Measurements from ENCODE around the gene SEPTIN1.

Gene SEPTIN1, protein sequence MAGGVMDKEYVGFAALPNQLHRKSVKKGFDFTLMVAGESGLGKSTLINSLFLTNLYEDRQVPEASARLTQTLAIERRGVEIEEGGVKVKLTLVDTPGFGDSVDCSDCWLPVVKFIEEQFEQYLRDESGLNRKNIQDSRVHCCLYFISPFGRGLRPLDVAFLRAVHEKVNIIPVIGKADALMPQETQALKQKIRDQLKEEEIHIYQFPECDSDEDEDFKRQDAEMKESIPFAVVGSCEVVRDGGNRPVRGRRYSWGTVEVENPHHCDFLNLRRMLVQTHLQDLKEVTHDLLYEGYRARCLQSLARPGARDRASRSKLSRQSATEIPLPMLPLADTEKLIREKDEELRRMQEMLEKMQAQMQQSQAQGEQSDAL

DNA sequence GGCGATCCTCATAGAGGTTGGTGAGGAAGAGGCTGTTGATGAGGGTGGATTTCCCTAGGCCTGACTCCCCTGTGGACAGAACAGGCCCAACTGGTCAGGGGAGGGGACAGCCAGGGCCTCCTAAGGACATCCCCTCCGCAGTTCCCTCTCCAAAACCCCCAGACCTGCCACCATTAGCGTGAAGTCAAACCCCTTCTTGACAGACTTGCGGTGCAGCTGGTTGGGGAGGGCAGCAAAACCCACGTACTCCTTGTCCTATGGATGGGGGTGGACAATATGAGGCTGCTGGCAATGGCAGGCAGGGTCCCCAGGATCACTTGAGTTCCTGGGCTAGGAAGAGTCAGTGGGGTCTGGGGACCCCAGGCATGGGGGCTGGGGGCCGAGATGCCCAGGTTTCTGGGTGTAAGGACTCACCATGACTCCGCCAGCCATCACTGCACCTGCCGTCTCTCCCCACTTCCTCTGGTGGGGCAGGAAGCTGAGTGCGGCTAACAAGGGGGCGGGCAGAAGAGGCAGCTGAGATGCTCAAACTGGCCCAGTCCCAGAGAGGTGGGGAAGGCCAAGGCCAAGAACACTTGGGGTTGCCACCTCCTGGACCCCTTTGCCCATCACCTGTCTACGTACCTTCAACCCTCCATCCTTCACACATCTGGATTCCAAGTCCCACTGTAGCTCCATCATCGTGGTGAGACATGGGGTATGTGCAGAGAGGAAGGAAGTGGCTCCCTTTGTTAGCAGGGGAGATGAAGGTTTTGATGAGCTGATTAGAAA, at the start of gene SEPTIN1:
TSS of gene SEPTIN1 (minus strand) at position 451 of the 771 bp plus-strand sequence. CDS start at position 432, 19 bp downstream.
- Histone ChIP-seq H3K4me3 (no peak within 1 kb of the TSS), H3K27me3 (ENCODE audit: low read depth) (no peaks in the 10 kb centered on the region), H3K36me3 (replicated peaks) (no peaks in the 10 kb centered on the region), H3K4me1 (peaks cover 7% of the 10 kb centered on the region), H3K9me3 (no peaks in the 10 kb centered on the region)
- DNase-seq (ENCODE audit: low spot score in 2 of 2): no peak
- in situ Hi-C loops (cut with MboI; ENCODE audit: low sequenced_read_pairs): loop anchor here (25.0 kb wide), 2 partner anchors 295 to 530 kb away; partner anchors contain the start of genes FBXL19, PPP4C, TBX6 and YPEL3

DNA sequence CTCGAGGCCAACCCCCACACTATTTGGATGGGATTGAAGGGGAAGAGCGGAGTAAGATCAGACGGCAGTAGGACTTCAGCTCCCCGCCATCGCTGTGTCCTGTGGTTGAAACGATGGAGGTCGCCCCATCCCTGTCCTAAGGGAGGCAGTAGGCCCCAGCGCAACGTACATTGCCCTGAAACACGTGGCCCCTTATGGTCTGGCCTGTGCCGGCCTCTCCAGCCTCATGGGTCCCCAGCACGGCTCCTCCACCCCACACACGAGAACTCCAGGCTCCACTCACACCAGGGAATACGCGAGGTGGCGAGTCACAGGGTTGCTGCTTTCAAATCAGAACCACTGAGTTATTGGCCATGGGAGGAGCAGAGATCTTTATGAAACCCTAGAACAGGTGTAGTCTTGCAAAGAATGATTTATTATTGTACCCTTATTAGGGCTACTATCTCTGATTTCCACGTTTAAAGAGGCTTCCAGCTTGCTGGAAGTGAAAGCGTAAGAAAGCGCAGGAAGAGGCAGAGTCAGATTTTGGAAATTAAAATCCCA, 48.1 kb upstream of the SEPTIN1 start:
- Histone ChIP-seq H3K36me3 (replicated peaks) (peaks cover 21% of the 10 kb centered on the region), H3K27me3 (ENCODE audit: low read depth) (no peaks in the 10 kb centered on the region), H3K9me3 (no peaks in the 10 kb centered on the region), H3K4me3 (peak overlapping the region; percentile 77; the same call in 1 of the 2 replicates), H3K4me1 (peaks cover 5% of the 10 kb centered on the region)
- in situ Hi-C loops (cut with MboI; ENCODE audit: low sequenced_read_pairs): loop anchor here (10.0 kb wide), 4 partner anchors 54 to 264 kb away; partner anchors contain the start of genes SRCAP, ZNF688 and ZNF768
- no peak for DNase-seq (ENCODE audit: low spot score in 2 of 2)

DNA sequence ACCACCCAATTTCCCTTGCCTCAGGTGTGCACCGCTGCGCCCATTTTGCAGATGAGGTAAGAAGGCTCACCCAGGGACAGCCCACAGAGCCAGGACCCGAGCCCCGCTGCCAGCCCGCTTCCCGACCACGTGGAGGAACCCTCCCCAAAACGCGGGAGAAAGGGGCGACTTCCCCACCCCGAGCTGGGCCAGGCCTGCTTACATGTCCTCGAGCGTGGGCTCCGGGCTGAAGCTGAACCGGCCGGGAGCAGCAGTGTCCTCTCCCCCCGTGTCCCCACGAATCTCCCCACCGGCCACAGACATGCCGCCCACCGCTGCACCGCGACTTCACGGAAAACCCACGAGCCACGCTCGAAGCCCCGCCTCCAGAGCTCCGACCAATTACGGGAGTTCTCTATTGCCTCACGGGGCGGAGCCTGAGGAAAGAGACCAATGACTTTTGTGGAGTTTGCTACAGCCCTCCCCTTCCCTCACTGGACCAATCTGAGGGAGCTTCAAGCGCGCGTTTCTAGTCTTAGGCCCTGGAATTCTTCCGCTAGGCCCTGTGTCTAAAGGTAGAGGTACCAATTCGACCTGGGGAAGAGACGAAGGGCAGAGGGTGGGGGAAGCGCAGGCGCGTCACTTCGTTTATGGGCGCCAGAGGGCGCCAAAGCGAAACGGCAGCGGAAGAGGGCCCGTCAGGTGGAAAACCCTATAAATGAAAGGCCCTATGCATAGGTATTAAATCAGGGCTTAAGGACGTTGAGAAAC, 47.5 kb upstream of the SEPTIN1 start, which contains the start of gene DCTPP1:
TSS of gene DCTPP1 (minus strand) at position 353 of the 750 bp plus-strand sequence. CDS start at position 303, 50 bp downstream.
- peaks cover 27% of the 10 kb centered on the region for H3K36me3 ChIP-seq (replicated peaks)
- H3K4me3 ChIP-seq: peak within 1 kb of the TSS; percentile 77
- H3K9me3 ChIP-seq: no peaks in the 10 kb centered on the region
- H3K27me3 ChIP-seq (ENCODE audit: low read depth): no peaks in the 10 kb centered on the region
- in situ Hi-C loops (cut with MboI; ENCODE audit: low sequenced_read_pairs): loop anchor here (10.0 kb wide), 4 partner anchors 55 to 265 kb away; partner anchors contain the start of genes SRCAP, ZNF688 and ZNF768
- peak; percentile 99 to 100 for DNase-seq (ENCODE audit: low spot score in 2 of 2)
- H3K4me1 ChIP-seq: peaks cover 5% of the 10 kb centered on the region

DNA sequence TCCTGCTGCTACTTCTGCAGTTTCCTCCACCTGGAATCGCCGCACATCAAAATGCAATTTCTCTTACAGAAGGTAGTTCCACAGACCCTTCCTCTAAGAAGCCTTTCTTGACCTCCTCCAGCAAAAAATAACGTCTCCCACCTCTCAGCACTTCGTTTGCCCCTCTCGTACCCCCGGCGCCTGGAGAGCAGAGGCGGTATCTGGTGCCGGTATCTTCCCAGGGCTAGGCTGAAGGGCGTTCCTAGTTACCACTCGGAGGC, 47.0 kb upstream of the SEPTIN1 start:
- in situ Hi-C loops (cut with MboI; ENCODE audit: low sequenced_read_pairs): no loop called here
- Histone ChIP-seq H3K27me3 (ENCODE audit: low read depth) (no peaks in the 10 kb centered on the region), H3K4me3 (peak overlapping the region; percentile 77), H3K36me3 (replicated peaks) (peaks cover 32% of the 10 kb centered on the region), H3K9me3 (no peaks in the 10 kb centered on the region), H3K4me1 (peaks cover 5% of the 10 kb centered on the region)
- no peak for DNase-seq (ENCODE audit: low spot score in 2 of 2)

DNA sequence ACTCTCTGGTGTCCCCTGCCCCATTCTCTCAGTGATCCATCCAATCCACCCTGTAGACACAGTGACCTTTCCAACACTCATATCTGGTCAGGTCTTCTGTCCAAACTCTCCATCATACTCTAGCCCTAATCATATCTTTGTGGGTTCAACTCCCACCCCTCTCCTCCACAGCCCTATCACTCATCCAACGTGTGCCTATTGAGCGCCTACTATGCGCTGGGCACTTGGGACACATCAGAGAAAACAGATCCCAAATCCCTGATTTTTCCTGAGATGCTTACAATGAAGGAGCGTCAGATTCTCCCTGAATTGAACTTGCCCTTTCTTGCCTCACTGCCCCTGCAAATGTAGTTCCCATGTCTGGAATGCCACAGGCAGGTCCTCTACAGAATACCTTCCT, 45.7 kb upstream of the SEPTIN1 start:
- in situ Hi-C loops (cut with MboI; ENCODE audit: low sequenced_read_pairs): no loop called here
- H3K9me3 ChIP-seq: no peaks in the 10 kb centered on the region

DNA sequence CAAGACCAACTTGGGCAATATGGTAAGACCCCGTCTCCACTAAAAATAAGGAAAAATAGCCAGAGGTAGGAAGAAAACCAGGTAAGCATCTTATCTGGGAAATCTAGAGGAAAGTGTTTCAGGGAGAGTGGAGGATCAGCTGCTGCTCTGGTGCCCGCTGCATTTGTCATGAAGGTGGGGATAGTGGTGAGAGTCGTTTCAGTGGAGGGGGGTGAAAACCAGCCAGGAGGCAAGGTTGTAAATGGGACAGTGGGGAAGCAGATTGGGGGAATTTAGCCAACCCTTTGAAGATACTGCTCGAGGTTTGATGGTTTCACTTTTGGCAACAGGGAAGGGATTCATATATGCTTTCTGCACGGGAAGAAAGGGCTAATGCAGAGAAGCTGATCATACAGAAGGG, 38.6 kb upstream of the SEPTIN1 start:
- peaks cover 64% of the 10 kb centered on the region for H3K36me3 ChIP-seq (replicated peaks)
- H3K4me3 ChIP-seq: no peak overlapping the region
- H3K4me1 ChIP-seq: peaks cover 13% of the 10 kb centered on the region
- in situ Hi-C loops (cut with MboI; ENCODE audit: low sequenced_read_pairs): no loop called here
- DNase-seq (ENCODE audit: low spot score in 2 of 2): no peak
- no peaks in the 10 kb centered on the region for H3K9me3 ChIP-seq
- no peaks in the 10 kb centered on the region for H3K27me3 ChIP-seq (ENCODE audit: low read depth)

More for the DNA sequence above, 45.7 kb upstream of the SEPTIN1 start:
- Histone ChIP-seq H3K4me1 (peaks cover 5% of the 10 kb centered on the region), H3K27me3 (ENCODE audit: low read depth) (no peaks in the 10 kb centered on the region), H3K4me3 (no peak overlapping the region), H3K36me3 (replicated peaks) (peaks cover 45% of the 10 kb centered on the region)
- DNase-seq (ENCODE audit: low spot score in 2 of 2): no peak

DNA sequence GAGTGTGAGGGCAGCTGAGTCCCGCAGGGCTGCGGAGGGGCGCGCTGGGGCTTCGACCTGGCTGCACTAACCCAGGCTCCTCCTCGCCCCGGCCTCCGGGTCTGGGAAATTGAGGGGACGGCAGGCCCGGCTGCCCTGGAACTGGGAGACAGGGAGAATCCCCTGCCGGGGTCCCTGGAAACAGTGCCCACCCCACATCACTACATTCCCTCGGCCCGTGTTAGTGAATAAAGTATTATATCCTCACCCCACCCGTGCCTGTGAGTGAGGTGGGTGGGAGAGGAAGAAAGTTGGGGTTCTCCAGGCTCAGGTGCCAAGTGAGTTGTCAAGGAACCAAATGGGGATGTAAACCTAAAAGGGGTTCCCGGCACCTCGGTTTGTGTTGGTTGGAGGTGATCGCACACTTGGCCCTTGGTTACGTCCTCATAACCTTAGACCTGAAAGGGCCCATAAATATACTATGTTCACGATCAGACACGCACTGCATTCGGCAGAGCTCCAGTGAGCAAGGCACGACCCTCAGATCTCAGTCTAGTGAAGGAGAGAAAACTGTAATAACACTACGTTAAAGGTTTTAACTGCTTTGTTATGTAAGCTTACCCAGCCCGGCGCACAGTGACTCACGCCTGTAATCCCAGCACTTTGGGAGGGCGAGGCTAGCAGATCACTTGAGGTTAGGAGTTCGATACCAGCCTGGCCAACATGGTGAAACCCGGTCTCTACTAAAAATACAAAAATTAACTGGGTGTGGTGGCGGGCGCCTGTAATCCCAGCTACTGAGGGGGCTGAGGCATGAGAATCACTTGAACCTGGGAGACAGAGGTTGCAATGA, 36.2 kb upstream of the SEPTIN1 start:
- Histone ChIP-seq H3K27me3 (ENCODE audit: low read depth) (no peaks in the 10 kb centered on the region), H3K36me3 (replicated peaks) (peaks cover 47% of the 10 kb centered on the region), H3K9me3 (no peaks in the 10 kb centered on the region), H3K4me3 (peak overlapping the region; percentile 38), H3K4me1 (peaks cover 13% of the 10 kb centered on the region)
- in situ Hi-C loops (cut with MboI; ENCODE audit: low sequenced_read_pairs): no loop called here
- DNase-seq (ENCODE audit: low spot score in 2 of 2): peak in 1 of 2 experiments; percentile 56

DNA sequence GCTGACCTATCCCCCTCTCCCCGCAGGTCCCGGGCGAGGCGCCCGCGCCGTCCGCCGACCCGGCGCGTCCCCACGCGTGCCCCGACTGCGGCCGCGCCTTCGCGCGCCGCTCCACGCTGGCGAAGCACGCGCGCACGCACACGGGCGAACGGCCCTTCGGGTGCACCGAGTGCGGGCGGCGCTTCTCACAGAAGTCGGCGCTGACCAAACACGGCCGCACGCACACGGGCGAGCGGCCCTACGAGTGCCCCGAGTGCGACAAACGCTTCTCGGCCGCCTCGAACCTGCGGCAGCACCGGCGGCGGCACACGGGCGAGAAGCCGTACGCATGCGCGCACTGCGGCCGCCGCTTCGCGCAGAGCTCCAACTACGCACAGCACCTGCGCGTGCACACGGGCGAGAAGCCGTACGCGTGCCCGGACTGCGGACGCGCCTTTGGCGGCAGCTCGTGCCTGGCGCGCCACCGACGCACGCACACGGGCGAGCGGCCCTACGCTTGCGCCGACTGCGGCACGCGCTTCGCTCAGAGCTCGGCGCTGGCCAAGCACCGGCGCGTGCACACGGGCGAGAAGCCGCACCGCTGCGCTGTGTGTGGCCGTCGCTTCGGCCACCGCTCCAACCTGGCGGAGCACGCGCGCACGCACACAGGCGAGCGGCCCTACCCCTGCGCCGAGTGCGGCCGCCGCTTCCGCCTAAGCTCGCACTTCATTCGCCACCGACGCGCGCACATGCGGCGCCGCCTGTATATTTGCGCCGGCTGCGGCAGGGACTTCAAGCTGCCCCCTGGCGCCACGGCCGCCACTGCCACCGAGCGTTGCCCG, 35.4 kb upstream of the SEPTIN1 start:
- Histone ChIP-seq H3K27me3 (ENCODE audit: low read depth) (no peaks in the 10 kb centered on the region), H3K36me3 (replicated peaks) (peaks cover 47% of the 10 kb centered on the region)

DNA sequence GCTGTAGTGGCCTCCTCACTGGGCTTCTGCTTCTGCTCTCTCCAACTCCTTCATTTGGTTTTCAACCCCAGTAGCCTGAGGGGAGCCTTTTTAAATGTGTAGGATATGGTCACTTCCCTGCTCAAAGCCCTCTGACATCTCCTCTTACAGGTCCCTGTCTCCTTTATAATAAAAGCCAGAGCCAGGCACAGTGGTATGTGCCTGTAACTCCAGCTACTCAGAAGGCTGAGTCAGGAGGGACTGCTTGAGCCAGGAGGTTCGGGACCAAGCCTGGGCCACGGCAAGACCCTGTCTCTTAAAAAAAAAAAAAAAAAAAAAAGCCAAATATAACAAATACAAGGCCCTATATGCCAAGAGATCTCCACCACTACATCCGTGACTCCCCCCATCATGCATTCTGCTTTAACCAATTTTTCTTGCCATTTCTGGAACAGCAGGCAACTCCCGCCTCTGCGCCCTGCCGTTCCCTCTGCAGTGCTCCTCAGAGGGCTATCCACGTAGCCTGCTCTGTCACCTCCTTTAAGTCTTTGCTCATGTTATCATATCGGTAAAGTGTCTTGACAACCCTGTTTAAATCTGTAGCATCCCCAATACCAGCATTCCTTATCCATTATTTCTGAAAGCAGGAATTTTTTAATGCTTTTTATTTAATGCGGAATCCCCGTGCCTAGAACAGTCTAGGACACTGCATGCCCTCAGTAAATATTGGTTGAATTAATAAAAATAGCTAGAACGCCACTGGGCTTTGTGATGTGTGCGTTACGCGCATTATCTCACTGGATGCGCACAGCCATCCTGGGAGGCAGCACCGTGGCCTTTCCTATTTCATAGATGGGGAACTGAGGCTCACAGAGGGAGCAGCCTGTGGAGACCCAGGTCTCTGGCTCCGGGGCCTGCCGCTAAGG, 34.5 kb upstream of the SEPTIN1 start:
- peak in 1 of 2 experiments; percentile 30 for DNase-seq (ENCODE audit: low spot score in 2 of 2)
- H3K4me3 ChIP-seq: peak overlapping the region; percentile 38
- in situ Hi-C loops (cut with MboI; ENCODE audit: low sequenced_read_pairs): no loop called here
- no peaks in the 10 kb centered on the region for H3K27me3 ChIP-seq (ENCODE audit: low read depth)
- no peaks in the 10 kb centered on the region for H3K9me3 ChIP-seq
- H3K36me3 ChIP-seq (replicated peaks): peaks cover 43% of the 10 kb centered on the region
- H3K4me1 ChIP-seq: peaks cover 13% of the 10 kb centered on the region

More for the DNA sequence above, 35.4 kb upstream of the SEPTIN1 start:
- H3K4me3 ChIP-seq: peak overlapping the region; percentile 38
- no peaks in the 10 kb centered on the region for H3K9me3 ChIP-seq
- in situ Hi-C loops (cut with MboI; ENCODE audit: low sequenced_read_pairs): no loop called here
- DNase-seq (ENCODE audit: low spot score in 2 of 2): peak; percentile 90 to 91
- H3K4me1 ChIP-seq: peaks cover 13% of the 10 kb centered on the region

DNA sequence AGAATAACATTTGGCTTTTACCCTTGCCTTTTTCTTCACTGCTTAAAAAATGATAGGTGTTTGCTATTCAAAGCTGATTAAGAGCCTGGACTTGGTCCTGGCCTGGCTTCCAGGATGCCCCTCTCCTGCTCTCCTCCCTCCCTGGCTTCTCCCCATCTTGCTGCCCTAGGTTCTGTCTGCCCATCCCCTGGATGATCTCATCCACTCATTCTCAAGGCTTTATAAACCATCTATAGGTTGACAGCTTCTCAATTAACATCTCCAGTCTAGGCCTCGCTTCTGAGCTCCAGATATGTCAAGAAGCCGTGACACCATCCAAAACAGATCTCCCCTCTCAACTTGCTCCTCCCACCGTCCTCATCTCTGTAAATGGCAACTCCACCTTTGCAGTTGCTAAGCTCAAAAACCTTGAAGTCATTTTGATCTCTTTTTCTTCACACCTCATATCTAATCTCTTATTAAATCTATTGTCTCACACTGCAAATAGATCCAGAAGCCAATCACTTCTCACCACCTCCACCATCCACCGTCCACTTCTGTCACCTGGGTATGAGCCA, 33.8 kb upstream of the SEPTIN1 start:
- Histone ChIP-seq H3K27me3 (ENCODE audit: low read depth) (no peaks in the 10 kb centered on the region), H3K4me1 (peaks cover 13% of the 10 kb centered on the region), H3K36me3 (replicated peaks) (peaks cover 45% of the 10 kb centered on the region), H3K4me3 (no peak overlapping the region), H3K9me3 (no peaks in the 10 kb centered on the region)
- DNase-seq (ENCODE audit: low spot score in 2 of 2): no peak
- in situ Hi-C loops (cut with MboI; ENCODE audit: low sequenced_read_pairs): no loop called here

DNA sequence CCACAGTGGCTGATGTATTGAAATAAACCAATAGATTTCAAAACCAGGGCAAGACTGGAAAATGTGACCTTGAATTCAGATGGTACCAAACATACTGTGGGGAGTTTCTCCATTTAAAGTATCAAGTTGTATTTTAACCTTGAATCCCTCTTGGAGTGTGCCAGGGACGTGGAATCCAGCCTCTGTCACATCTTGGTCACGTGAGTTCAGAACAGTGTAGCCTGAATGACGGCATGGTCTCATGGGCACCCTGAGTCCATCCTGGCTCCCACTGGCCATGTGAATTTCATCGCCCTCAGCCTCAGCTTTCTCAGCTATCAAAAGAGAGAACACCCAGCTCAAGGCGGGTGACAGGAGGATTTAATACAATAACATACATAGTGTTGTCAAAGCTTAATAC, 31.8 kb upstream of the SEPTIN1 start:
- DNase-seq (ENCODE audit: low spot score in 2 of 2): no peak
- in situ Hi-C loops (cut with MboI; ENCODE audit: low sequenced_read_pairs): no loop called here
- Histone ChIP-seq H3K4me3 (no peak overlapping the region), H3K9me3 (no peaks in the 10 kb centered on the region), H3K27me3 (ENCODE audit: low read depth) (no peaks in the 10 kb centered on the region), H3K4me1 (peaks cover 15% of the 10 kb centered on the region), H3K36me3 (replicated peaks) (peaks cover 49% of the 10 kb centered on the region)
